IMR-90 (cell line): ENCODE measurements around the gene CYB561A3.

Source experiments
- BHLHE40 ChIP-seq: fragments of 150-350 bp; IDR thresholded peaks from 2 replicates; pipeline ENCODE4 v1.6.1; 2016; ENCODE audit warnings: mild to moderate bottlenecking, low read depth, low read length
- CEBPB ChIP-seq: IDR thresholded peaks from 2 replicates; pipeline ENCODE4 v1.6.1; 2012; ENCODE audit warnings: low read depth, low read length, improper control_type of control experiment
- CTCF ChIP-seq: conservative IDR thresholded peaks from 2 replicates; pipeline ENCODE4 v1.5.1; 2012; ENCODE audit warnings: mild to moderate bottlenecking, low read depth, low read length, improper control_type of control experiment
- ELK1 ChIP-seq: fragments of 150-350 bp; IDR thresholded peaks from 2 replicates; pipeline ENCODE4 v1.6.1; 2016; ENCODE audit warnings: low read depth, mild to moderate bottlenecking, low read length, moderate library complexity, borderline replicate concordance
- MAZ ChIP-seq: IDR thresholded peaks from 2 replicates; pipeline ENCODE4 v1.6.1; 2012; ENCODE audit warnings: low read depth, mild to moderate bottlenecking, low read length, improper control_type of control experiment, moderate library complexity, borderline replicate concordance
- MXI1 ChIP-seq: IDR thresholded peaks from 2 replicates; pipeline ENCODE4 v1.6.1; 2012; ENCODE audit warnings: low read depth, mild to moderate bottlenecking, low read length, moderate library complexity, borderline replicate concordance
- NFE2L2 ChIP-seq: fragments of 150-350 bp; IDR thresholded peaks from 2 replicates; pipeline ENCODE4 v1.6.1; 2016; ENCODE audit warnings: low read depth, mild to moderate bottlenecking, low read length
- POLR2A ChIP-seq: IDR thresholded peaks from 2 replicates; pipeline ENCODE4 v1.6.1; 2012; ENCODE audit warnings: mild to moderate bottlenecking, low read depth, low read length
- RAD21 ChIP-seq: IDR thresholded peaks from 2 replicates; pipeline ENCODE4 v1.6.1; 2012; ENCODE audit warnings: low read length, improper control_type of control experiment
- RCOR1 ChIP-seq: IDR thresholded peaks from 2 replicates; pipeline ENCODE4 v1.6.1; 2012; ENCODE audit warnings: mild to moderate bottlenecking, low read length, improper control_type of control experiment; ENCODE audit not compliant: insufficient replicate concordance
- RFX5 ChIP-seq: IDR thresholded peaks from 2 replicates; pipeline ENCODE4 v1.8.0; 2012; ENCODE audit warnings: low read depth, mild to moderate bottlenecking, low read length, moderate library complexity
- SMC3 ChIP-seq: fragments of 150-350 bp; IDR thresholded peaks from 2 replicates; pipeline ENCODE4 v1.6.1; 2016; ENCODE audit warnings: low read depth, mild to moderate bottlenecking, antibody characterized with exemption, low read length, moderate library complexity
- USF2 ChIP-seq: fragments of 150-350 bp; IDR thresholded peaks from 2 replicates; pipeline ENCODE4 v1.6.1; 2017; ENCODE audit warnings: mild to moderate bottlenecking, antibody characterized with exemption, low read length, low read depth

GRCh38 chr11:61306221-61306620 lies 55.5 kb downstream of the CYB561A3 start:
- TF ChIP-seq CTCF, result no peak
- no peak for TF ChIP-seq CEBPB
- no peak for TF ChIP-seq RFX5
- TF ChIP-seq POLR2A, result no peak
- TF ChIP-seq USF2, result no peak
- no peak for TF ChIP-seq SMC3
- TF ChIP-seq RCOR1, result no peak
- no peak for TF ChIP-seq MAZ
- TF ChIP-seq NFE2L2, result no peak
- TF ChIP-seq ELK1, result no peak
- no peak for TF ChIP-seq RAD21
- no peak for TF ChIP-seq BHLHE40
- TF ChIP-seq MXI1, result no peak
